ENCODE results near the gene CNTN6.

DNA sequence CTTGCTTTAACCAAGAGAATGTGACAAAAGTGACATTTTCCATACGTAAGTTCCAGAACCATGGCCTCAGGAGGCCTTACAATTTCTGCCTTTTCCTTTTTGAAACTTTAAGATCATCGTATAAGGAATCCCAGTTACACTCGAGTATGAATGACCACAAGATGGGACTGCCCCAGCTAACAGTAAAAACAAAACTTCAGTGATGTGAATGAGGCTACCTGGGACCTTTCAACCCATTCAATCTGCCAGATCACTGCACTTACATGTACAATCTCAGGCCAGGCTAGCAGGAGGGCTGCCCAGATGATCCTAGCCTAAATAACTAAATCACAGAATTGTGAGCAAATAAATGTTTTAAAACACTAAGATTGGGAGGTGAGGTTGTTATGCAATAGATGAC lies 328.8 kb downstream of the CNTN6 start:
- TF ChIP-seq, protein P1, sequence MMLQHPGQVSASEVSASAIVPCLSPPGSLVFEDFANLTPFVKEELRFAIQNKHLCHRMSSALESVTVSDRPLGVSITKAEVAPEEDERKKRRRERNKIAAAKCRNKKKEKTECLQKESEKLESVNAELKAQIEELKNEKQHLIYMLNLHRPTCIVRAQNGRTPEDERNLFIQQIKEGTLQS (CRISPR knock-in tag; conservative IDR thresholded peaks at IDR 0.05) = no peak
- TF ChIP-seq, protein P2, sequence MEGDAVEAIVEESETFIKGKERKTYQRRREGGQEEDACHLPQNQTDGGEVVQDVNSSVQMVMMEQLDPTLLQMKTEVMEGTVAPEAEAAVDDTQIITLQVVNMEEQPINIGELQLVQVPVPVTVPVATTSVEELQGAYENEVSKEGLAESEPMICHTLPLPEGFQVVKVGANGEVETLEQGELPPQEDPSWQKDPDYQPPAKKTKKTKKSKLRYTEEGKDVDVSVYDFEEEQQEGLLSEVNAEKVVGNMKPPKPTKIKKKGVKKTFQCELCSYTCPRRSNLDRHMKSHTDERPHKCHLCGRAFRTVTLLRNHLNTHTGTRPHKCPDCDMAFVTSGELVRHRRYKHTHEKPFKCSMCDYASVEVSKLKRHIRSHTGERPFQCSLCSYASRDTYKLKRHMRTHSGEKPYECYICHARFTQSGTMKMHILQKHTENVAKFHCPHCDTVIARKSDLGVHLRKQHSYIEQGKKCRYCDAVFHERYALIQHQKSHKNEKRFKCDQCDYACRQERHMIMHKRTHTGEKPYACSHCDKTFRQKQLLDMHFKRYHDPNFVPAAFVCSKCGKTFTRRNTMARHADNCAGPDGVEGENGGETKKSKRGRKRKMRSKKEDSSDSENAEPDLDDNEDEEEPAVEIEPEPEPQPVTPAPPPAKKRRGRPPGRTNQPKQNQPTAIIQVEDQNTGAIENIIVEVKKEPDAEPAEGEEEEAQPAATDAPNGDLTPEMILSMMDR (IDR thresholded peaks at IDR 0.05) = no peak
- TF ChIP-seq CREB1 (CRISPR knock-in tag; IDR thresholded peaks at IDR 0.05) = no peak
- TF ChIP-seq HMGXB4 (CRISPR knock-in tag; IDR thresholded peaks at IDR 0.05) = no peak
